Activated T-helper 9 cell treated with anti-CD3 and anti-CD28 coated beads, Interleukin-2, amount 50 U/mL, for 16 hours (primary cell): ENCODE data around the gene SMIM36.
"Not testable (repeated sequence)": the region's sequence is repeated elsewhere in the genome, so short reads cannot be mapped to it uniquely, and the experiment has no call there.

Experiments used
- DNase-seq: peaks from one replicate; pipeline ENCODE4 v3.0.0-alpha.2; 2020; ENCODE audit warnings: low read depth

The SMIM36 gene

GRCh38 chr17:55454906-55455474 lies 56.3 kb downstream of the SMIM36 start:
- DNase-seq = no peak

- DNase-seq = no peak
Observed at GRCh38 chr17:55453839-55454557, 57.3 kb downstream of the SMIM36 start.

- DNase-seq = no peak
Observed at GRCh38 chr17:55452139-55452790, 59.0 kb downstream of the SMIM36 start.

GRCh38 chr17:55451758-55452138 lies 59.5 kb downstream of the SMIM36 start:
- DNase-seq = no peak

- no peak for DNase-seq
Observed at GRCh38 chr17:55451203-55451641, 60.0 kb downstream of the SMIM36 start.

GRCh38 chr17:55450232-55450825 lies 60.9 kb downstream of the SMIM36 start:
- DNase-seq = no peak

GRCh38 chr17:55448681-55449080 lies 62.6 kb downstream of the SMIM36 start:
- no peak for DNase-seq

GRCh38 chr17:55446581-55447205 lies 64.6 kb downstream of the SMIM36 start:
- no peak for DNase-seq

GRCh38 chr17:55446004-55446403 lies 65.2 kb downstream of the SMIM36 start:
- DNase-seq = not testable (repeated sequence)

- no peak for DNase-seq
Observed at GRCh38 chr17:55444471-55445441, 66.5 kb downstream of the SMIM36 start.

- no peak for DNase-seq
Observed at GRCh38 chr17:55443904-55444303, 67.3 kb downstream of the SMIM36 start.

- no peak for DNase-seq
Observed at GRCh38 chr17:55442953-55443683, 68.1 kb downstream of the SMIM36 start.

- DNase-seq = no peak
Observed at GRCh38 chr17:55442462-55442861, 68.8 kb downstream of the SMIM36 start.

- DNase-seq = no peak
Observed at GRCh38 chr17:55441544-55441943, 69.7 kb downstream of the SMIM36 start.

GRCh38 chr17:55440391-55440790 lies 70.9 kb downstream of the SMIM36 start:
- no peak for DNase-seq

GRCh38 chr17:55437159-55437605 lies 74.1 kb downstream of the SMIM36 start:
- no peak for DNase-seq

- no peak for DNase-seq
Observed at GRCh38 chr17:55436224-55437158, 74.8 kb downstream of the SMIM36 start.

- DNase-seq = no peak
Observed at GRCh38 chr17:55435408-55435807, 75.8 kb downstream of the SMIM36 start.

- DNase-seq = no peak
Observed at GRCh38 chr17:55434721-55435120, 76.5 kb downstream of the SMIM36 start.
